ENCODE results near the gene ZNF496.
"Not testable (repeated sequence)": the region's sequence is repeated elsewhere in the genome, so short reads cannot be mapped to it uniquely, and the experiment has no call there.

The ZNF496 gene

GRCh38 chr1:247297263-247298123 lies 34.2 kb downstream of the ZNF496 start:
- peaks cover under 1% of the 10 kb centered on the region for H3K36me3 Mint-ChIP-seq
- no peak overlapping the region for H3K4me3 Mint-ChIP-seq
- no peak overlapping the region for H3K27ac Mint-ChIP-seq
- H3K4me1 Mint-ChIP-seq = peaks cover 3% of the 10 kb centered on the region
- H3K9me3 Mint-ChIP-seq = no peaks in the 10 kb centered on the region
- H3K27me3 Mint-ChIP-seq = no peaks in the 10 kb centered on the region
- DNase-seq = no peak
- CTCF ChIA-PET = no interaction called here

DNA sequence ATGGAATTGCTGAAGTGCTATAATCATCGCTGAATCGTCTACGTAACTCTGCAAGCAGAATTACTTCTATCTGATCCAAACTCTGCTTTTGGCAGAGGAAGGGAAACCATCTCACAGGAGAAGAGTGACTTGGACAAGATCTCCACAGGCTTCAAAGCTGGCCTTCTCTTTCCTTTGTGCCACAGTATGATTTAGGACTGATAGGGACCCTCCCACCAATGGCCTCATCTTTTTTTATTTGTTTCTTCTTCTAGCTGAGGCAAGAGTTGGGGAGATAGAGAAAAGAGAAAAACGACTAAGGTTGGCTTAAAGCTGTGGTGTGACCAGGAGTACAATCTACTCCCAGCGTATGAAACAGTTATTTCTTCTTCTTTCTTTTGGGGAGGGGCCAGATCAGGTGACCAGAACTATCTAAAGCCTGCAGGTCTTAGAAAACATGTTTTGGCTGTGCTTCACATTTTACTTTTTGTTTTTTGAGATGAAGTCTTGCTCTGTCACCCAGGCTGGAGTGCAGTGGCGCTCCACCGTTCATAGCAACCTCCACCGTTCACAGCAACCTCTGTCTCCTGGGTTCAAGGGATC lies 35.0 kb downstream of the ZNF496 start:
- Mint-ChIP-seq H3K27me3 (no peaks in the 10 kb centered on the region), H3K4me3 (no peak overlapping the region), H3K27ac (no peak overlapping the region), H3K4me1 (peaks cover 3% of the 10 kb centered on the region), H3K36me3 (no peaks in the 10 kb centered on the region), H3K9me3 (no peaks in the 10 kb centered on the region)
- no peak for DNase-seq
- CTCF ChIA-PET = no interaction called here

- H3K9me3 Mint-ChIP-seq = peaks cover 2% of the 10 kb centered on the region
- H3K36me3 Mint-ChIP-seq = no peaks in the 10 kb centered on the region
- no peak overlapping the region for H3K27ac Mint-ChIP-seq
- no peak for DNase-seq
- peaks cover 3% of the 10 kb centered on the region for H3K4me1 Mint-ChIP-seq
- no peak overlapping the region for H3K4me3 Mint-ChIP-seq
- CTCF ChIA-PET = no interaction called here
- no peaks in the 10 kb centered on the region for H3K27me3 Mint-ChIP-seq
These were observed 35.9 kb downstream of the ZNF496 start for GRCh38 chr1:247295746-247296145.

DNA sequence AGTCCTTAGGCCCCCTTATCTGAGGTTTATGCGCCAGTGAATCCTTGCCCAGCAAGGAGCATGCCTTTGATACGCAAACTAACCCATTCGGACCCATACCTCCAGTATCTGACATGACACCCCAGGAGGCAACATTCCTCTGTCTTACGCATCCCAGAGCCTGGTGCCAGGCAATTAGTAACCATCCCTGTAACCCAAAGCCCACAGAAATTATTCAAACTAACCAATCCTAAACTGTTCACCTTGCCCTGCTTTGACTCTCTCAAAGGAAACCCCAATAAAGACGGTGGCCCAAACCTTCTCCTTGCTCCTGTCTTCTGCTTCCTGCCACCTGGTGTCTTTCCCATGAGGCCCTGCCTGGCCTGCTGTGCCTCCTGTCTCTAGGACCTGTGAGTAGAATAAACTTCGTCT lies 36.4 kb downstream of the ZNF496 start:
- Mint-ChIP-seq H3K4me3 (no peak overlapping the region), H3K4me1 (peaks cover 3% of the 10 kb centered on the region), H3K36me3 (no peaks in the 10 kb centered on the region), H3K27me3 (no peaks in the 10 kb centered on the region), H3K27ac (no peak overlapping the region), H3K9me3 (peaks cover 3% of the 10 kb centered on the region)
- CTCF ChIA-PET = no interaction called here
- no peak for DNase-seq

GRCh38 chr1:247294282-247294681 lies 37.4 kb downstream of the ZNF496 start:
- H3K9me3 Mint-ChIP-seq = peaks cover 7% of the 10 kb centered on the region
- no peak for DNase-seq
- no peaks in the 10 kb centered on the region for H3K27me3 Mint-ChIP-seq
- CTCF ChIA-PET = no interaction called here
- H3K27ac Mint-ChIP-seq = no peak overlapping the region
- no peaks in the 10 kb centered on the region for H3K36me3 Mint-ChIP-seq
- H3K4me1 Mint-ChIP-seq = peaks cover 3% of the 10 kb centered on the region
- no peak overlapping the region for H3K4me3 Mint-ChIP-seq

- no peak overlapping the region for H3K27ac Mint-ChIP-seq
- H3K36me3 Mint-ChIP-seq = no peaks in the 10 kb centered on the region
- H3K4me1 Mint-ChIP-seq = peaks cover 3% of the 10 kb centered on the region
- no peak for DNase-seq
- CTCF ChIA-PET = no interaction called here
- H3K27me3 Mint-ChIP-seq = no peaks in the 10 kb centered on the region
- H3K9me3 Mint-ChIP-seq = peaks cover 15% of the 10 kb centered on the region
- no peak overlapping the region for H3K4me3 Mint-ChIP-seq
These were observed 38.6 kb downstream of the ZNF496 start for GRCh38 chr1:247293047-247293446.

DNA sequence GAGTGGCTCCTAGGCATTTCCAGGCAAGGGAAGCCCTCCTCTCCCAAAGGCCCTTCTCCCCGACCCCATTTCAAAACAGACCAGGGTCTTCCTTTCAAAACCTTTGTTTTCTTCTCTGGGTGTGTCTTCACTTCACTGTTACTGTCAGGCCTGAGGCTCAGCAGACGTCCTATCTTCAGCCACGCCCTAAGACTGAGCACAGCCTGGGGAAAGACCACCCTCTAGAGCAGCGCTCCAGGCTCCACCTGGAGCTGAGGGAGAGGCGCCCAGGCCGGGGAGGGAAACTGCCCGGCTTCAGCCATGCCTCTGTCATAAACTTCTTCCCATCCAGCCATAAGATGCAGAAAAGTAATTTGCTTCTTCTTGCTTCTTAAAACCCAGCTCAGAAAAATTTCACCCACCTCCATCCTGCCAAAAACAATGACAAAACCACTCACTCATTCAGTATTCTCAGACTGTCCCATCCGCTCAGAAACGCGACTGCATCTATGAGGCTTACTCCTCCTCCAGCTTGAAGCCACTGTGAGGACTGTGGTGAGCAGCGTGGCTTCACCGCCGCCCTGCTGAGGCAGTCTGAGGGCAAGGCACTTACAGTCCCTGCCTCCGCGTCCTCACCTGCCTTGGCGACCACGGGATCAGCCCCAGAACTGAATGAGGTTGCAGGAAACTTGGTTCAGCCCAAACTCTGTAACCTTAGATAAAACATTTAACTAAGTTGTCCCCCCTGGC lies 39.7 kb downstream of the ZNF496 start:
- H3K4me3 Mint-ChIP-seq = no peak overlapping the region
- peaks cover 23% of the 10 kb centered on the region for H3K9me3 Mint-ChIP-seq
- DNase-seq = no peak
- no peaks in the 10 kb centered on the region for H3K27me3 Mint-ChIP-seq
- no peaks in the 10 kb centered on the region for H3K4me1 Mint-ChIP-seq
- H3K36me3 Mint-ChIP-seq = no peaks in the 10 kb centered on the region
- no peak overlapping the region for H3K27ac Mint-ChIP-seq
- CTCF ChIA-PET = interaction anchor here (0.7 kb wide), 1 partner anchor 21 kb away, joined by 3 read pairs; no protein-coding TSS in a partner anchor

DNA sequence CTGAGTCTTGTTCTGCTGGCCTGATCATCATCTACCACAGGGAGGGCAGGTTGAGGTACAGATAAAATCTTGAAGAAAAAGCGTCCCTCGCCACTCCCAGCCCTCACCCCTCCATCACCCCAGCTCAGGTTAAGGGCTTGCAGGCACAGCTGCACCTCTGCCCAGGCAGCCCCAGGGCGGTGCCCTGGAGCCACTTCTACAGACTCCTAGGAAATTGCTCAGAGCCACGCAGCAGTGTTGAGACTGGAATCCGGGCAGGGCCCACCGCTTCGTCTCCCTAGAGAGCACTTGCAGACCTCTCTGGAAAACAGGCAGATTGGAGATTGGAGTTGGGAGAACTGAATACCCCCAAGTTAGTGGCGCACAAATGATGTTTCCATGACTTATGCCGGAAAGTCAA lies 40.5 kb downstream of the ZNF496 start:
- peaks cover 30% of the 10 kb centered on the region for H3K9me3 Mint-ChIP-seq
- no peaks in the 10 kb centered on the region for H3K27me3 Mint-ChIP-seq
- H3K4me1 Mint-ChIP-seq = no peaks in the 10 kb centered on the region
- DNase-seq = no peak
- H3K4me3 Mint-ChIP-seq = no peak overlapping the region
- CTCF ChIA-PET = interaction anchor here (0.7 kb wide), 1 partner anchor 1416 kb away, joined by 3 read pairs; no protein-coding TSS in a partner anchor
- H3K36me3 Mint-ChIP-seq = no peaks in the 10 kb centered on the region
- no peak overlapping the region for H3K27ac Mint-ChIP-seq

GRCh38 chr1:247290576-247290975 lies 41.1 kb downstream of the ZNF496 start:
- no peak for DNase-seq
- Mint-ChIP-seq H3K4me1 (no peaks in the 10 kb centered on the region), H3K27me3 (no peaks in the 10 kb centered on the region), H3K9me3 (peaks cover 32% of the 10 kb centered on the region), H3K4me3 (no peak overlapping the region), H3K36me3 (no peaks in the 10 kb centered on the region), H3K27ac (no peak overlapping the region)
- CTCF ChIA-PET = interaction anchor here (0.7 kb wide), 1 partner anchor 1416 kb away, joined by 3 read pairs; no protein-coding TSS in a partner anchor

DNA sequence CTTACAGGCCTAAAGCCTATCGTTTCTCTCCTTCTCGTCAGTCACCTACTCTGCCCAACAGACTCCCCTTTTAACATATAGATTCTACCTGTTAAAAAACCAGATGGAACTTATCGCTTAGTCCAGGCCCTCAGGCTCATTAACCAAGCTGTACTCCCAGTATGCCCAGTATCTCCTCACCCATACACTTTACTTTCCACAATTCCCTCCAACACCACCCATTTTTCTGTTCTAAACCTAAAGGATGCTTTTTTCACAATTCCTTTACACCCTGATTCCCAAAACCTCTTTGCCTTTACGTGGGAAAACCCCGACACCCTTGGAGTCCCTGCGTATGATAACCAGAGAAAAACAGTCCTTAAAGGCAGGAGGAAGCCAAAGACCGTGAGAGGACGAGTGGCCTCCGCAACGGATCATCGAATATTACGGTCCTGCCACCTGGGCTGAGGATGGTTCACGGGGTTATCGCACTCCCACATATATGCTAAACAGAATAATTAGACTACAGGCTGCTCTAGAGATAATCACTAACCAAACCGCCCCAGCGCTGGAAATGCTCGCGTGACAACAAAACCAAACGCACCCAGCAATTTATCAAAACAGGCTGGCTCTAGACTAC lies 42.3 kb downstream of the ZNF496 start:
- H3K27ac Mint-ChIP-seq, H3K36me3 Mint-ChIP-seq, CTCF ChIA-PET, DNase-seq, H3K4me3 Mint-ChIP-seq, H3K27me3 Mint-ChIP-seq, H3K4me1 Mint-ChIP-seq: not testable (repeated sequence)
- peaks cover 35% of the 10 kb centered on the region for H3K9me3 Mint-ChIP-seq

DNA sequence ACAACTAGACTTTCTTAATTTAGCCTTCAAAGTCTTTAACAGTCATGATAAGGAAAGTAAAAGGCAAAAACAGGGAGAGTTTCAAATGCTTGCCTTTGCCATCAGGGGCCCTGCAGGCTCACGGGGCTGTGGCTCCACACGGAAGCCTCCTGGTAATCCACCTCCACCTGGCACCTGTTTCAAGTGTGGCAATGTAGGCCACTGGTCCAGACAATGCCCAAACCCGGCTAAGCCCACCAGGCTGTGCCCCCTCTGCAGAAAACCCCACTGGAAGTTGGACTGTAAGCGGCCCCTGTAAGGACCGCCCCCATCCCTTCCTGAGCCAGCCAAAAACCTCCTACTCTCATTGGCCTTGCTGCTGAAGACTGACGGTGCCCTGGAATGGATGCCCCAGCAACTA lies 43.3 kb downstream of the ZNF496 start:
- H3K4me1 Mint-ChIP-seq = no peaks in the 10 kb centered on the region
- H3K27me3 Mint-ChIP-seq = no peaks in the 10 kb centered on the region
- CTCF ChIA-PET = no interaction called here
- H3K36me3 Mint-ChIP-seq = no peaks in the 10 kb centered on the region
- no peak for DNase-seq
- H3K27ac Mint-ChIP-seq = no peak overlapping the region
- H3K9me3 Mint-ChIP-seq = peaks cover 35% of the 10 kb centered on the region
- no peak overlapping the region for H3K4me3 Mint-ChIP-seq

DNA sequence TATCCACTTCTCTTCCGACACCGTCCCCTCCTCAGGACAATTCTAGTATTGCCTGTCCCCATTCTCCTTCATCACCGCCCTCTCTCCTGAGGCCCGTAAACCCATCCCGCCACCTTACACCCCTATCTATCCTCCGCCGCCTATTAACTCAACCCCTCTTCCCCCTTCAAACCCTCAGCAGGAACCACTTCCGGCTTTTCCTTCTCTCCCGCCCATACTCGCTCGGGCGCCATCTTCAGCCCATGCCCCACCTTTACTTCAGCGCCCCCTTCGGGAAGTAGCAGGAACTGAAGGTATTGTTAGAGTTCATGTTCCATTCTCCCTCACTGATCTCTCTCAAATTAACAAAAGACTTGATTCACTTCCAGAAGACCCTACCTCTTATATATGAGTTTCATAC lies 44.2 kb downstream of the ZNF496 start:
- H3K4me1 Mint-ChIP-seq = no peaks in the 10 kb centered on the region
- no peak for DNase-seq
- H3K9me3 Mint-ChIP-seq = peaks cover 35% of the 10 kb centered on the region
- no peak overlapping the region for H3K27ac Mint-ChIP-seq
- no peaks in the 10 kb centered on the region for H3K27me3 Mint-ChIP-seq
- CTCF ChIA-PET = no interaction called here
- no peaks in the 10 kb centered on the region for H3K36me3 Mint-ChIP-seq
- H3K4me3 Mint-ChIP-seq = no peak overlapping the region

DNA sequence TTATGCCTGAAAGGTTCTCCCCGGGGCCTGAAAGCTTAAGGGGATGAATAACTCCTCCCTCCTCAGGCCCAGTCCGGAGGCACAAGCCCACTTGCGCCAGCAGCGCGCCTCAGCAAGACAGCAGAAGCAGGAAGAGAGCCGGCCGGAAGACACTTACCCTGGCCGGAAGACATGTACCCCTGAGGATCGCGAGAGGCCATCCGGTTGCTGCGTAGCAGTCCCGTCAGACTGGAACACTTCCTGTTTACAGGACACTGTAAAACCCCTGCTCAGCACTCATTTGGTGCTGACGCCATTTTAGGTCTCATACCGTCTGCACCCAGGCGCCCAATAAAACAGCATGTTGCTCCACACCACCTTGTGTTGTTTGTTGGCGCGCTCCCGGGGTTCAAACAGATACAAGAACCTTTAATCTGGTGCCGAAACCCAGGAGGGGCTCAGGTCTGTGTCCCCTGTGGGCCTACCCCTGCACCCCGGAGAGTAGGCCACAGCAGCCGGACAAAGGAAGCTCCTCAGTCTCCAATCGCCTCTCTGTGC lies 45.5 kb downstream of the ZNF496 start:
- H3K27ac Mint-ChIP-seq = no peak overlapping the region
- H3K27me3 Mint-ChIP-seq = no peaks in the 10 kb centered on the region
- no peak for DNase-seq
- H3K9me3 Mint-ChIP-seq = peaks cover 35% of the 10 kb centered on the region
- CTCF ChIA-PET = no interaction called here
- H3K36me3 Mint-ChIP-seq = no peaks in the 10 kb centered on the region
- H3K4me1 Mint-ChIP-seq = no peaks in the 10 kb centered on the region
- H3K4me3 Mint-ChIP-seq = no peak overlapping the region

DNA sequence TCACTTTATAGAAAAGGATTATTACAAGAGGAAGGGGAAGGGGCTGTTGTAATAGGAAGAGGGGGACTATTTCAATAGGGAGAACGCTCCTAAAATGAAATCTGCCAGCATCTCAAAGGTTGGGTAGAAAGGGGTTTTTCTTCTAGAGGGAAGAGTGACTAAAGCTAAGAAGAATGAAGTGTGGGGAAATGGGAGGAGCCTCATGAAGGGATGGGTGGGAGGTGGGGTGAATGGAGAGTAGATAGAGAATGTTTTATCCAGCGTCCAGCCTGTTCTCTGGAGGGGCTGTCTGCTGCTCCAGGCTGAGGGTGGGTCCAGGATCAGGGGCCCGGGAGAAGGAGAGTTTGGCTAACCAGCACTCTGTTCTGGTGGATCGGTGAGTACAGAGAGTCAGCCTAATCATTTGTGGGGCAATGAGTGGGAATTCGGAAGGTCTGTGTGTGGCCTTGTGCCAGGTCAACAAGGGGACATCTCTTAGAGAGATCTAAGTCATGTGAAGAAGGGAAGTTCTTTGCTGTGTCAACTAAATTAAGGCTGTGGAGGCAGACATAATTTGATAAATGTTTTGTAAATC lies 50.6 kb downstream of the ZNF496 start:
- H3K27me3 Mint-ChIP-seq = no peaks in the 10 kb centered on the region

More for the DNA sequence above, 50.6 kb downstream of the ZNF496 start:
- Mint-ChIP-seq H3K27ac (no peak overlapping the region), H3K36me3 (no peaks in the 10 kb centered on the region), H3K4me3 (no peak overlapping the region), H3K4me1 (no peaks in the 10 kb centered on the region), H3K9me3 (peaks cover 12% of the 10 kb centered on the region)
- DNase-seq = no peak
- CTCF ChIA-PET = no interaction called here

All from activated naive CD4-positive, alpha-beta T cell treated with anti-CD3 and anti-CD28 coated beads, Interleukin-2, amount 10 ng/mL, durations not matched to agents 7 days and 5 days (primary cell).